ENCODE data around the gene PNPLA7. TPM values are rescaled to one million over a fixed set of nuclear protein-coding genes. Genes with fewer than 3 reads are reported as not detected.

PNPLA7 gene
- total and polyA plus RNA-seq, 3 donors from 2014 or later: 4.2 to 17.8 (median 10.9) TPM

GRCh38 chr9:137430723-137431415, 119.3 kb downstream of the PNPLA7 start:
- intact Hi-C loops (cut with DNase I; ENCODE audit: low total_unique reads): no loop called here
- WGBS, 2 donors: 91% methylated on average over 27 of the region's 27 CpGs; no CpG with 5 or more reads in 1 of the 2 donors

GRCh38 chr9:137429974-137430722, 120.1 kb downstream of the PNPLA7 start:
- TF ChIP-seq CTCF (IDR thresholded peaks at IDR 0.05) (no peak), POLR2A (IDR thresholded peaks at IDR 0.05) (no peak)
- WGBS, 2 donors: 59 to 80% methylated on average over 5 to 31 of the region's 34 CpGs
- H3K4me3 ChIP-seq: no peak overlapping the region
- H3K27ac ChIP-seq: no peak overlapping the region
- no peak for DNase-seq
- H3K9me3 ChIP-seq: no peaks in the 10 kb centered on the region
- H3K36me3 ChIP-seq (ENCODE audit: low read depth, missing control alignments): no peaks in the 10 kb centered on the region
- H3K27me3 ChIP-seq: no peaks in the 10 kb centered on the region
- intact Hi-C loops (cut with DNase I; ENCODE audit: low total_unique reads): no loop called here
- H3K4me1 ChIP-seq: no peaks in the 10 kb centered on the region

More at GRCh38 chr9:137430723-137431415, 119.3 kb downstream of the PNPLA7 start:
- Histone ChIP-seq H3K36me3 (ENCODE audit: low read depth, missing control alignments) (no peaks in the 10 kb centered on the region), H3K4me3 (no peak overlapping the region), H3K9me3 (no peaks in the 10 kb centered on the region), H3K4me1 (peaks cover 5% of the 10 kb centered on the region), H3K27ac (no peak overlapping the region), H3K27me3 (no peaks in the 10 kb centered on the region)
- DNase-seq: no peak
- TF ChIP-seq POLR2A (IDR thresholded peaks at IDR 0.05) (no peak), CTCF (IDR thresholded peaks at IDR 0.05) (no peak)

- H3K9me3 ChIP-seq: no peaks in the 10 kb centered on the region
- no peak overlapping the region for H3K4me3 ChIP-seq
- WGBS, 2 donors: 79 to 90% methylated on average over 2 to 13 of the region's 14 CpGs
- no peaks in the 10 kb centered on the region for H3K4me1 ChIP-seq
- intact Hi-C loops (cut with DNase I; ENCODE audit: low total_unique reads): no loop called here
- TF ChIP-seq CTCF (IDR thresholded peaks at IDR 0.05) (no peak), POLR2A (IDR thresholded peaks at IDR 0.05) (no peak)
- no peak overlapping the region for H3K27ac ChIP-seq
- no peak for DNase-seq
- no peaks in the 10 kb centered on the region for H3K36me3 ChIP-seq (ENCODE audit: low read depth, missing control alignments)
- H3K27me3 ChIP-seq: no peaks in the 10 kb centered on the region
Observed at GRCh38 chr9:137429546-137429890, 120.7 kb downstream of the PNPLA7 start.

- Histone ChIP-seq H3K9me3 (no peaks in the 10 kb centered on the region), H3K36me3 (ENCODE audit: low read depth, missing control alignments) (no peaks in the 10 kb centered on the region), H3K4me3 (no peak overlapping the region), H3K27ac (no peak overlapping the region), H3K27me3 (no peaks in the 10 kb centered on the region), H3K4me1 (no peaks in the 10 kb centered on the region)
- TF ChIP-seq CTCF (IDR thresholded peaks at IDR 0.05) (no peak), POLR2A (IDR thresholded peaks at IDR 0.05) (no peak)
- 90 to 92% methylated on average over 4 to 27 of the region's 27 CpGs for WGBS, 2 donors
- intact Hi-C loops (cut with DNase I; ENCODE audit: low total_unique reads): no loop called here
- no peak for DNase-seq
Observed at GRCh38 chr9:137428841-137429545, 121.2 kb downstream of the PNPLA7 start.
